ENCODE data around the gene PSG2.
"Not testable (repeated sequence)": the region's sequence is repeated elsewhere in the genome, so short reads cannot be mapped to it uniquely, and the experiment has no call there.

PSG2 gene

DNA sequence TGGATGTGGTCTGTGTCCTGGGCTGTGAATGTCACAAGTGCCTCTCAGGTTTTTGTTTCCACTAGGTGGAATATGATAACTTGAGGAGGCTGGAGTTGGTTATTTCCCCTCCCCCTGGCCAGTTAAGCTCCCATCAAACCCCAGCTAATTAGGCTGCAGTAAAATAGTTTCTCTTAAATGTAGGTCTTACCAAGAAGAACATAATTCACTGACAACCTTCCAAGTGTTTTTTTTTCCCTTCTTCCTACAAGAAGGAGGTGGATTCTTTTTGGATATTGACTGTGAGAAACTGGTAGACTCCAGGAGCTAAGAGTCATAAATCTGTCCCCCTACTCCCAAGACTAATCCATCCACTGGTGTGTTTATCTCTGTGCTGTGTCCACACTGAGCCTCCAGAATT lies 15.9 kb upstream of the PSG2 start:
- H3K4me1 Mint-ChIP-seq, ATAC-seq, H3K9me3 Mint-ChIP-seq: not testable (repeated sequence)

DNA sequence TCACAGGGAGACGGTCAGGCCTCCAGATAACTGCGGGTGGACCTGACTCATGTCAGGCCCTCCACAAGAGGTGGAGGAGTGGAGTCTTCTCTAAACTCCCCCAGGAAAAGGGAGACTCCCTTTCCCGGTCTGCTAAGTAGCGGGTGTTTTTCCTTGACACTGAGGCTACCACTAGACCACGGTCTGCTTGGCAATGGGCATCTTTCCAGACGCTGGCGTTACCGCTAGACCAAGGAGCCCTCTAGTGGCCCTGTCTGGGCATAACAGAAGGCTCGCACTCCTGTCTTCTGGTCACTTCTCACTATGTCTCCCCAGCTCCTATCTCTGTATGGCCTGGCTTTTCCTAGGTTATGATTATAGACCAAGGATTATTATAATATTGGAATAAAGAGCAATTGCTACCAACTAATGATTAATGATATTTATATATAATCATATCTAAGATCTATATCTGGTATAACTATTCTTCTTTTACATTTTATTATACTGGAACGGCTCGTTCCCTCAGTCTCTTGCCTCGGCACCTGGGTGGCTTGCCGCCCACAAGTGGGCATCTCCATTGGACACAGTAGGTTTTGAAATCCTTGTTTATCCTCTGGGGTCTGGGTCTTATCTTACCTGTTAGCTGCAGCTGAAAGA lies 5.3 kb upstream of the PSG2 start:
- Mint-ChIP-seq H3K27ac (peak overlapping the region in 1 of 2 donors; percentile 27), H3K27me3 (peaks cover 54% of the 10 kb centered on the region)
- H3K9me3 Mint-ChIP-seq, H3K4me1 Mint-ChIP-seq, H3K4me3 Mint-ChIP-seq, ATAC-seq: not testable (repeated sequence)
- DNase-seq: peak; percentile 21 to 25

More for the DNA sequence above, 15.9 kb upstream of the PSG2 start:
- peak overlapping the region in 1 of 2 donors; percentile 33 for H3K27ac Mint-ChIP-seq
- H3K4me3 Mint-ChIP-seq, DNase-seq, H3K27me3 Mint-ChIP-seq: not testable (repeated sequence)

DNA sequence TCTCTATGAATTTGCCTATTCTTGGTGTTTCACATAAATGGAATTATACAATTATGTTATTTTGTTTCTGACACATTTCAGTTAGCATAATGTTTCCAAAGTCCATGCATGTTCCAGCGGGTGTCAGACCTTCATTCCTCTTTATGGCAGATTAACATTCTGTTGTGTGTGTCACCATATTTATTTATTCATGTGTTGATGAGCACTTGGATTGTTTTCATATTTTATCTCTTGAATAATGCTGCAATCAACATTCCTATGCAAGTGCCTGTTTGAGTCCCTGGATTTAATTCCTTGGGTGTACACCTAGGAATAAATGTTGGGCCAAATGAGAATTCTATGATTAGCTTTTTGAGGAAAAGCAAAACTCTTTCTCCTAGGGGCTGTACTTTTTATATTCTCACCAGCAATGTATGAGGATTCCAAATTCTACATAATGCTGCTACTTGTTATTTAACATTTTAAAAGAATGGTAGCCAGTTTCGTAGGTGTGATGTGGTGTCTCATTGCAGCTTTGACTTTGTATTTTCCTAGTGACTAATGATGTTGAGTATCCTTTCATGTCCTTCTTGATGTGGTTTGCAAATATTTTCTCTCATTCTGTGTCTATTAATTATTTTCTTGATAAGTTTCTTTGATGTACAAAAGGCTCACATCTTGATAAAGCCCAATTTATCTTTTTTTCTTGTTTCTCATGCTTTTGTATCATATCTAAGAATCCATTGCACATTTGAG lies 3.5 kb upstream of the PSG2 start:
- H3K9me3 Mint-ChIP-seq, H3K4me3 Mint-ChIP-seq, ATAC-seq, H3K27ac Mint-ChIP-seq, H3K4me1 Mint-ChIP-seq, DNase-seq: not testable (repeated sequence)
- H3K27me3 Mint-ChIP-seq: peaks cover 43% of the 10 kb centered on the region

DNA sequence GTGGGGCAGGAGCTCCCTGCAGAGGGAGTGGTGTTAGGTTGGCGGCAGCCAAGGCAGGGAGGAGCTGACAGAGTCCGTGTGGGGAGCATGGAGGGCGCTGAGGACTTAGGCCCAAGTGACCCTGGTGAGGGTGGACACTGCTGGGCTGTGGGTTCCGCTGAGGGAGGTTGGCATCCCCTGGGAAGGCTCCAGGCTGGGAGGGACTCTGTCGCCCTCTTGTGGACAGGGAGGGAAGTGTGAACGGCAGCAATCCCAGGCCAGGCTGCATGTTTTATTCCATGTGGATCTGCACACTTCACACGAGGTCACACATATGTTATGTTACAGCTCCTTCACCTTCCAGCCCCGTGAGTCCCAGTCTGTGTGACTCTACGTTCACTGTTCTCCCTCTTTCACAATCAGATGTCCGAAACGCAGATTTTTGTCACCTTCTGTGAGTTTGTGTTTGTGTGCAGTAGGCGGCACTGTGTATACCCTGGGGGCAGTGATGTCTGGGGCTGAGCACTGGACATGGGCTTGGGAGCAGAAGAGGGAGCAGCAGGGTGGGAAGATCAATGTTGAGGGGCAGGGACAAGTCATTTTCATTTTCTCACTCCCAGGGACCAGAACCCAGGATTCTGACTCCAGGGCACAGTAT lies 1.8 kb upstream of the PSG2 start:
- H3K27me3 Mint-ChIP-seq: peaks cover 41% of the 10 kb centered on the region
- H3K4me3 Mint-ChIP-seq, H3K27ac Mint-ChIP-seq, H3K9me3 Mint-ChIP-seq, ATAC-seq, H3K4me1 Mint-ChIP-seq: not testable (repeated sequence)
- DNase-seq: peak; percentile 23 to 29

DNA sequence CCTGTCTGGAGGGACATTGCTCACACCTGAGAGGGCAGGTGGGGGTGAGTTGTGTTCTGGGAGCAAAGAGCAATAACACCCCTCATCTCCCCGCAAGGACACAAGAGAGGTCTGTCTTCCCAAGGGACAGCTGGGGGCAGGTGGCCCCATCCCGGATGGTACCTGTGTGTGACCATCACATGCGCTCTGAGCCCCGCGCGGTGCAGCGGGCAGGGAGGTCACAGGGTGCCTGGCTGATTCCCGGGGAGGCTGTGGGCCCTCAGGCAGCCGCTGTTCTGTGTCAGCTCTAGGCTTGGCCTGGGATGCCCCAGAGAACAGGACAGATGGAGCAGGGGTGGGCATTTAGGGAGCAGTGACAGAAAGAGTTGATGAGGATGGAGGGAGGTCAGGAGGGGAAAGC lies 1.2 kb upstream of the PSG2 start:
- H3K4me1 Mint-ChIP-seq, H3K9me3 Mint-ChIP-seq, H3K4me3 Mint-ChIP-seq, H3K27ac Mint-ChIP-seq, DNase-seq, ATAC-seq: not testable (repeated sequence)
- peaks cover 41% of the 10 kb centered on the region for H3K27me3 Mint-ChIP-seq

DNA sequence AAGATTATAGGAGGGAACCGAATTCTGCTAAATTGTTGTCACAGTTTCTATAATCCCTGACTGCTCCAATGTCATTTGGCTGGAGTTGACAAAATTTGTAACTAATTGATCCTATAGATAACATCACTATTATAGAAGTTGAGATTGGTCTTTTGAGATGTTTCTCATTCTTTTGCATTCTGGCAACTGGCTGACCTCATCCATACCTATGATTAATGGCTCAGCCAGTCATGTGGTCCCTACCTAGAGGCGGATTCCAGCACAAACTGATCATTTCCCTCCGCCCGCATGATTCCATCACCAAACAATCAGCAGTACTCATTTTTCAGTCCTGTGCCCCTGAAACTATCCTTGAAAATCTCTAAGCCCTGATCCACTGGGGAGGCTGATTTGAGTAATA lies 4.2 kb downstream of the PSG2 start:
- DNase-seq (no peak), ATAC-seq (no peak)
- H3K9me3 Mint-ChIP-seq: no peaks in the 10 kb centered on the region
- no peak overlapping the region for H3K4me3 Mint-ChIP-seq
- no peak overlapping the region for H3K27ac Mint-ChIP-seq
- H3K27me3 Mint-ChIP-seq: peaks cover 10% of the 10 kb centered on the region
- no peaks in the 10 kb centered on the region for H3K4me1 Mint-ChIP-seq

DNA sequence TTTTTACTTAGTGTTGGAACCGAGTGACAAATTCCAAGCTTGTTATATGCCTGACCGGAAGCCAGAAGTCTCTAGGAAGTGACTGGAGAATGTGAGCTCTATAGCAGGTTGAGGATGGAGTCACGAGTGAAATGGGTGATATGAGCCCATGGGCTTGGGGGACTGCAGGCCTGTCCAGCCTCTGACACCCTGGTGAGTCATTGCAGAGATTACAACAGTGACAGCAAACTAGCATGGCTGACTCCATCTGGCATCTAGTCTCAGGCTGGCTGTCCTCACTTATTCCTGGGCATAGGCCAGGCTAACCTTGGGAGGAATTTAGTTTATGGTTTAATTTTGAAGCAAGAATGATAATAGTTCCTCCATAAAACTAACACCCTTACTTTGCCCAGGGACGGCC lies 4.6 kb downstream of the PSG2 start:
- not testable (repeated sequence) for H3K27ac Mint-ChIP-seq, H3K4me3 Mint-ChIP-seq, H3K4me1 Mint-ChIP-seq, H3K27me3 Mint-ChIP-seq, ATAC-seq, DNase-seq, H3K9me3 Mint-ChIP-seq

DNA sequence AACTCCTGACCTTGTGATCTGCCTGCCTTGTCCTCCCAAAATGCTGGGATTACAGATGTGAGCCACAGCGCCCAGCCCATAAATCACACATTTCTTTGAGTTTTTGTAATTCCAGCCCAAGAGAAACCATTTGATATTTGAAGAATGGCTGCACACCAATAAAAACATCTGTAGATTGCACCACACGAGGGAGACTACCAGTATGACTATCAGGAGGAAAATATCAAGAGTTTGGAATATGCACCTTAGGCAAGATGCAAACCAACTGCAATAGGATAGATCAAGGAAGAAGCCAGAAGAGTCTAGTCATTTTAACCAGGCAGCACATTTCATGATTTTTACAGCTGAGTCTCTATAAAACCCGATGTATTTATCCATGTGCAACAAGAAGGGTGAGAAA lies 20.1 kb downstream of the PSG2 start:
- H3K4me3 Mint-ChIP-seq, ATAC-seq, DNase-seq, H3K9me3 Mint-ChIP-seq, H3K4me1 Mint-ChIP-seq: not testable (repeated sequence)
- Mint-ChIP-seq H3K27me3 (peaks cover 32% of the 10 kb centered on the region), H3K27ac (peak overlapping the region in 1 of 2 donors; percentile 3)

DNA sequence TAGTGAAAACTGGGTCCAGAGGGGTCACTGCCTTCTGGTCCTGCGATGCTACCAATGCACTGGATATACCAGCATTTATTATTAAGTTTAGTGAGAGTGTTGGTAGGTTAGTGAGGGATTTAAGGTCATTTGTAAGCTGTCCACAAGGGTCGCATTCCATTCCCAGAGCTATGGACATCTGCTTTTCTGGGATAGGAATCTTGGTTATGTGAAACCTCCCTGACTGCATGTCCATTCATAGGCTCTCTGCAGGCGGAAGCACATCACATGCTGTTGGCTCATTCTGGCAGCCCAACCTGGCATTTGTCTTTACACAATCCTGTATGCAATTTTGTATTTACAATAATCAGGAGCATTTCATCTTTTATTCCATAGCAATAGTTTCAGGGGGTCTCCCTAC lies 21.2 kb downstream of the PSG2 start:
- H3K27me3 Mint-ChIP-seq: peaks cover 25% of the 10 kb centered on the region
- DNase-seq, H3K4me1 Mint-ChIP-seq, H3K9me3 Mint-ChIP-seq, H3K4me3 Mint-ChIP-seq, ATAC-seq, H3K27ac Mint-ChIP-seq: not testable (repeated sequence)

DNA sequence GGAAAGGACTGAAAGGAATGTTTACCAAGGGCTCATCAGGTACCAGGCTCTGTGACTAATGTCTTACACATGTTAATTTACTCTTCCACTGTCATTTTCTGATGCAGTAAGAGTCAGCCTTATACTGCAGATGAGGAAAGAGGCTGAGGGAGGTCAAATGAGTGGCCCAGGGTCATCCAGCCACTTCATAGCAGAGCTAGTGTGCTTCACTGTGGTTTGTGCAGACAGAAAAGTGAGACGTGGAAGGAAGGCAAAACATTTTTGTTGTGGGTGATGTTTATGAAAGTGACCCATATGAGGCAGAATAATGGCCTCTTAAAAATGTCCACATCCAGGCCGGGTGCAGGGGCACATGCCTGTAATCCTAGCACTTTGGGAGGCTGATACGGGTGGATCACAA lies 22.2 kb downstream of the PSG2 start:
- not testable (repeated sequence) for H3K9me3 Mint-ChIP-seq, DNase-seq, H3K4me3 Mint-ChIP-seq, ATAC-seq, H3K4me1 Mint-ChIP-seq
- peaks cover 16% of the 10 kb centered on the region for H3K27me3 Mint-ChIP-seq
- H3K27ac Mint-ChIP-seq: peak overlapping the region in 1 of 2 donors; percentile 16

DNA sequence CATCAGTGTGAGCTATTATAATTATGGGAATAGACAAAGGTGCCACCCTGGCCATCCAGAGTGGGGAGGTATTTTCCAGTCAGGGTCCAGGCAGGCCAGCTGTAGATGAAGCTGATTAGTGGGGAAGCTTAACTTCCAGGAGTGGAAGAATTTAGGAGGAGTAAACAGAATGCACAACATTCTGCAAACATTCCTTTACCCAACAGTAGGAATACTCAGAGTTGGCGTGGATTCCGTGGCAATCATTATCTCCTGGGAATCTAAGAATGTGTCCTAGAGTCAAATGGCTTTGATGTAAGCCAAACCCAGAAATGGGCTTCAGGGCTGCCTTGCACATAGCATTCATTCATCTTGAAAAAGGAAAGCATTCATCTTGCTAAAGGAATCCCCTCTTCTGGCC lies 23.0 kb downstream of the PSG2 start:
- not testable (repeated sequence) for H3K4me1 Mint-ChIP-seq, DNase-seq, ATAC-seq, H3K4me3 Mint-ChIP-seq, H3K27ac Mint-ChIP-seq
- Mint-ChIP-seq H3K27me3 (peaks cover 16% of the 10 kb centered on the region), H3K9me3 (peaks cover 0 to 12% of the 10 kb centered on the region in 2 donors)

DNA sequence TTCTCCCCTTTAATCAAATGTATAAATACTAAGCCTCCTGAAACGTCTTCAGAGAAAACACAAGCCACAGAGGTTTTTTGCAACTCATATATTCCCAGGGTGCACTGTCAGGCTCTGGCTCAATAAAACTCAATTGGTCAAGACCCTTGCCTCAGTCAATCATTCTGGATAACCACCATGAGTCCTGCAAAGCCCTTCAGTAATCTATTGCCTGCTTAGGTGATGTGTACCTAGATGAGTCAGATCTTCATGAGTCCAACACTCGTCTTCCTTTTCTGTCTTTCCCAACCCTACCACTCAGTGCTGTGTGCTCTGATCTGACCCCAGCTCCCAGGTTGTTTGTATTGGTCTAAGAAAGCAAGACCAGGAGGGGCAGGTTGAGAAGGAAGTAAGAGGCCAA lies 24.1 kb downstream of the PSG2 start:
- not testable (repeated sequence) for ATAC-seq, H3K27ac Mint-ChIP-seq, H3K4me3 Mint-ChIP-seq, H3K4me1 Mint-ChIP-seq, DNase-seq
- H3K27me3 Mint-ChIP-seq: peaks cover 16% of the 10 kb centered on the region
- H3K9me3 Mint-ChIP-seq: peaks cover 5 to 13% of the 10 kb centered on the region in 2 donors

DNA sequence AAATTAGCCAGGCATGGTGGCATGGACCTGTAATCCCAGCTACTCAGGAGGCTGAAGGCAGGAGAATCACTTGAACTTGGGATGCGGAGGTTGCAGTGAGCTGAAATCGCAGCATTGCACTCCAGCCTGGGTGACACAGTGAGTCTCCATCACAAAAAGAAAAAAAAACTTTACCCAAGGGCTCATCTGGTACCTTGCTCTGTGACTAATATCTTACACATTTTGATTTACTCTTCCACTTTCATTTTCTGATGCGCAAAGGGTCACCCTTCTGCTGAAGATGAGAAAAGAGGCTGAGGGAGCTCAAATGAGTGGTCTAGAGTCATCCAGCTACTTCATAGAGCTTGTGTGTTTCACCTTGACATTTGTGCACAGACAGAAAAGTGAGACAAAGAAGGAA lies 34.5 kb downstream of the PSG2 start:
- not testable (repeated sequence) for H3K4me1 Mint-ChIP-seq, ATAC-seq, DNase-seq, H3K27ac Mint-ChIP-seq, H3K27me3 Mint-ChIP-seq, H3K9me3 Mint-ChIP-seq, H3K4me3 Mint-ChIP-seq

DNA sequence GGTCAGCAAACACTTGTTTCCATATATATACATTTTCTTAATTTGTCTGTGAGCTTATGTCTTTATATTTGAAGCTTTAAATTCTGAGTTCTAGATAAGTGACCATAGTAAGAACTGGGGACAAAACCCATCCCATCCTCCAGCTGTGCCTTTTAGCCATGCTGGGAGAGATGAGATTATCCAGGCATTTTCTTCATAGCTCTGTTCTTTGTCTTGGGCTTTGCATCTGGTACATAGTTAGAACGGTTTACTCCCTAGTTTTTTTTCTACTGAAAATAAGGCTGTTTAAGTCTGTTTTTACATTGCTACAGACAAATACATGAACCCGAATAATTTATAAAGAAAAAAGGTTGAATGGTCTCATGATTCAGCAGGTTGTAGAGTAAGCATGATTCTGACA lies 35.9 kb downstream of the PSG2 start:
- DNase-seq, H3K4me1 Mint-ChIP-seq, ATAC-seq, H3K4me3 Mint-ChIP-seq, H3K9me3 Mint-ChIP-seq, H3K27ac Mint-ChIP-seq, H3K27me3 Mint-ChIP-seq: not testable (repeated sequence)

DNA sequence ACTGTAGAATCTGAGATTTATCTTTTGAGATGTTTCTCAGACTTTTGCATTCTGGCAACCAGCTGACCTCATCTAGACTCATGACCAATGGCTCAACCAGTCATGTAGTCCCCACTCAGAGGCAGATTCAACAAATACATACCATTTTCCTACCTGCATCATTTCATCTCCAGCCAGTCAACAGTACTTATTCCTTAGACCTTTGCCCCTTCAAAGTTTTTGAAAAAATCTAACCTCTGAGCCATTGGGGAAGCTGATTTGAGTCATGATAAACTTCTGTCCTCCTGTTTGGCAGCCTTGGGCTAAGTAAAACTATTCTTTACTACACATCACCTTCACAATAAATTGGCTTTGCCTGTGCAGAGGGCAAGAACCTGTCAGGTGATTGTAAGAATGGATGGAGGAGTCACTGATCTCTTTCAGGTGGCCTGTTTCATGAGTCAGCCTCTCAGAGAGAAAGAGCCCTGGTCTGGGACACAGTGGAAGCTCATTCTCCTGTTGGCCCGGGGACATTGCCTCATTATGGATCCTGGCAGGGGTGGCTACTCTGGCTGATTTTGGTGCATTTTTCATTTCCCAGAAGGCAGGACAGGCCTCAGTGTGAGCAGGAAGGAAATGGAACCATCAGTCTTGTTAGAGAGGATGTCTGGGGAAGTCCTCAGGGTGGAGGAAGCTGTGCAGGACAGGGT lies 38.9 kb downstream of the PSG2 start:
- H3K27me3 Mint-ChIP-seq, DNase-seq, H3K4me1 Mint-ChIP-seq, H3K9me3 Mint-ChIP-seq, H3K27ac Mint-ChIP-seq, H3K4me3 Mint-ChIP-seq, ATAC-seq: not testable (repeated sequence)

DNA sequence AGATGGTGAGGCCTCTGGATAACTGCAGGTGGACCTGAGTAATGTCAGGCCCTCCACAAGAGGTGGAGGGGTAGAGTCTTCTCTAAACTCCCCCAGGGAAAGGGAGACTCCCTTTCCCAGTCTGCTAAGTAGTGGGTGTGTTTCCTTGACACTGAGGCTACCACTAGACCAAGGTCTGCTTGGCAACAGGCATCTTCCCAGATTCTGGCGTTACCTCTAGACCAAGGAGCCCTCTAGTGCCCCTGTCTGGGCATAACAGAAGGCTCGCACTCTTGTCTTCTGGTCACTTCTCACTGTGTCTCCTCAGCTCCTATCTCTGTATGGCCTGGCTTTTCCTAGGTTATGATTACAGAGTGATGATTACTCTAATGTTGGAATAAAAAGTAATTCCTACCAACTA lies 50.9 kb downstream of the PSG2 start:
- H3K27me3 Mint-ChIP-seq: peaks cover 37% of the 10 kb centered on the region

More for the DNA sequence above, 50.9 kb downstream of the PSG2 start:
- not testable (repeated sequence) for H3K4me1 Mint-ChIP-seq, H3K4me3 Mint-ChIP-seq, H3K27ac Mint-ChIP-seq, DNase-seq, ATAC-seq, H3K9me3 Mint-ChIP-seq

All from stimulated activated naive CD8-positive, alpha-beta T cell treated with anti-CD3 and anti-CD28 coated beads, Interleukin-15, amount 100 ng/mL, for 72 hours (primary cell).